D721Med (cell line): ENCODE results near the gene CDH13.

ENCODE experiments used
- DNase-seq: peaks from one replicate; pipeline ENCODE4 v3.0.0; 2011; ENCODE audit warnings: low spot score; ENCODE audit not compliant: insufficient read length
- FAIRE-seq: peaks from 2 replicates; lab custom pipeline; 2011; peaks lifted over from hg19 to GRCh38; lab: Jason Lieb, UNC
- CTCF ChIP-seq: IDR thresholded peaks from 2 replicates; pipeline ENCODE4 v1.5.1; 2012; ENCODE audit warnings: mild to moderate bottlenecking, control low read depth; ENCODE audit not compliant: insufficient read depth; ENCODE audit errors: missing control alignments

The CDH13 gene

GRCh38 chr16:82715160-82715559, 88.4 kb downstream of the CDH13 start:
- no peak for TF ChIP-seq CTCF
- DNase-seq (no peak), FAIRE-seq (no peak)

GRCh38 chr16:82715833-82716232, 89.1 kb downstream of the CDH13 start:
- DNase-seq (no peak), FAIRE-seq (no peak)
- TF ChIP-seq CTCF, result no peak

GRCh38 chr16:82716361-82716855, 89.6 kb downstream of the CDH13 start:
- DNase-seq, result no peak
- TF ChIP-seq CTCF, result no peak
- FAIRE-seq, result no peak

GRCh38 chr16:82720414-82720813, 93.6 kb downstream of the CDH13 start:
- DNase-seq (no peak), FAIRE-seq (no peak)
- no peak for TF ChIP-seq CTCF

GRCh38 chr16:82726306-82726705, 99.5 kb downstream of the CDH13 start:
- no peak for TF ChIP-seq CTCF
- no peak for FAIRE-seq
- DNase-seq, result no peak

GRCh38 chr16:82728901-82729300, 102.1 kb downstream of the CDH13 start:
- DNase-seq, result no peak
- no peak for TF ChIP-seq CTCF
- FAIRE-seq, result no peak

GRCh38 chr16:82730901-82731300, 104.1 kb downstream of the CDH13 start:
- DNase-seq (no peak), FAIRE-seq (no peak)

More at GRCh38 chr16:82730901-82731300, 104.1 kb downstream of the CDH13 start:
- no peak for TF ChIP-seq CTCF
